Measurements from ENCODE around the gene WDFY1.

The WDFY1 gene

GRCh38 chr2:223937535-223937934, 7.6 kb downstream of the WDFY1 start:
- Histone ChIP-seq H3K9me3 (replicated peaks; ENCODE audit: low read length) (no peaks in the 10 kb centered on the region), H3K9ac (ENCODE audit: low read depth, low read length) (no peak overlapping the region), H3K36me3 (ENCODE audit: insufficient read depth, low read length) (no peaks in the 10 kb centered on the region), H3K4me3 (ENCODE audit: low read length) (no peak overlapping the region), H3K27me3 (ENCODE audit: control insufficient read depth, insufficient read depth, low read length) (no peaks in the 10 kb centered on the region), H3K4me1 (ENCODE audit: control insufficient read depth, insufficient read depth, low read length) (peaks cover 32% of the 10 kb centered on the region), H3K4me2 (ENCODE audit: low read length) (no peak overlapping the region)

GRCh38 chr2:223936862-223937326, 8.2 kb downstream of the WDFY1 start:
- H3K36me3 ChIP-seq (ENCODE audit: insufficient read depth, low read length) = no peaks in the 10 kb centered on the region
- no peaks in the 10 kb centered on the region for H3K27me3 ChIP-seq (ENCODE audit: control insufficient read depth, insufficient read depth, low read length)
- no peak overlapping the region for H3K4me2 ChIP-seq (ENCODE audit: low read length)
- H3K4me1 ChIP-seq (ENCODE audit: control insufficient read depth, insufficient read depth, low read length) = peaks cover 32% of the 10 kb centered on the region
- H3K4me3 ChIP-seq (ENCODE audit: low read length) = no peak overlapping the region
- no peak overlapping the region for H3K9ac ChIP-seq (ENCODE audit: low read depth, low read length)
- H3K9me3 ChIP-seq (replicated peaks; ENCODE audit: low read length) = no peaks in the 10 kb centered on the region

GRCh38 chr2:223935459-223936125, 9.5 kb downstream of the WDFY1 start:
- no peaks in the 10 kb centered on the region for H3K36me3 ChIP-seq (ENCODE audit: insufficient read depth, low read length)
- H3K9me3 ChIP-seq (replicated peaks; ENCODE audit: low read length) = no peaks in the 10 kb centered on the region
- H3K9ac ChIP-seq (ENCODE audit: low read depth, low read length) = no peak overlapping the region
- no peaks in the 10 kb centered on the region for H3K27me3 ChIP-seq (ENCODE audit: control insufficient read depth, insufficient read depth, low read length)
- peaks cover 31% of the 10 kb centered on the region for H3K4me1 ChIP-seq (ENCODE audit: control insufficient read depth, insufficient read depth, low read length)
- H3K4me2 ChIP-seq (ENCODE audit: low read length) = no peak overlapping the region
- H3K4me3 ChIP-seq (ENCODE audit: low read length) = no peak overlapping the region

DNA sequence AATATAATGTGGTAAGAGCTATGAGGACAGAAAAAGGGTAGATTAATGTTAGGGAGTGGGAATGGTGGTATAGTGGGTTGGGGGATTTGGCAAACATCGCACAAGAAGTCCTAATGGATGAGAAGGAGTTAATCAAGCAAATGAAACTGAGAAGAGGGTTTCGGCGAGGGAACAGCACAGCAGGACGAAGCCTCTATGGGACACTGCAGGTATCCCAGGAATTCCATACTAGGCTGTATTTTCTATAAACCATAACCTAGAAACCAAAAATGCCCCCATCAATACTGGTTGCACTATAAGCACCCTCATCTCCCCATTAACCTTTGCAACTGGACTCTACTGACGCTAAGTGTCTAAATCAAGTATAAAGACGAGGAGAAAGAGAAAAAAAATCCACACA, 10.3 kb downstream of the WDFY1 start:
- Histone ChIP-seq H3K4me2 (ENCODE audit: low read length) (no peak overlapping the region), H3K9me3 (replicated peaks; ENCODE audit: low read length) (no peaks in the 10 kb centered on the region), H3K9ac (ENCODE audit: low read depth, low read length) (no peak overlapping the region), H3K4me3 (ENCODE audit: low read length) (no peak overlapping the region), H3K4me1 (ENCODE audit: control insufficient read depth, insufficient read depth, low read length) (peaks cover 34% of the 10 kb centered on the region), H3K36me3 (ENCODE audit: insufficient read depth, low read length) (no peaks in the 10 kb centered on the region), H3K27me3 (ENCODE audit: control insufficient read depth, insufficient read depth, low read length) (no peaks in the 10 kb centered on the region)

- Histone ChIP-seq H3K9me3 (replicated peaks; ENCODE audit: low read length) (no peaks in the 10 kb centered on the region), H3K4me2 (ENCODE audit: low read length) (no peak overlapping the region), H3K36me3 (ENCODE audit: insufficient read depth, low read length) (no peaks in the 10 kb centered on the region), H3K4me3 (ENCODE audit: low read length) (no peak overlapping the region), H3K27me3 (ENCODE audit: control insufficient read depth, insufficient read depth, low read length) (no peaks in the 10 kb centered on the region), H3K9ac (ENCODE audit: low read depth, low read length) (no peak overlapping the region), H3K4me1 (ENCODE audit: control insufficient read depth, insufficient read depth, low read length) (peaks cover 34% of the 10 kb centered on the region)
These were observed 12.0 kb downstream of the WDFY1 start for GRCh38 chr2:223932816-223933800.

DNA sequence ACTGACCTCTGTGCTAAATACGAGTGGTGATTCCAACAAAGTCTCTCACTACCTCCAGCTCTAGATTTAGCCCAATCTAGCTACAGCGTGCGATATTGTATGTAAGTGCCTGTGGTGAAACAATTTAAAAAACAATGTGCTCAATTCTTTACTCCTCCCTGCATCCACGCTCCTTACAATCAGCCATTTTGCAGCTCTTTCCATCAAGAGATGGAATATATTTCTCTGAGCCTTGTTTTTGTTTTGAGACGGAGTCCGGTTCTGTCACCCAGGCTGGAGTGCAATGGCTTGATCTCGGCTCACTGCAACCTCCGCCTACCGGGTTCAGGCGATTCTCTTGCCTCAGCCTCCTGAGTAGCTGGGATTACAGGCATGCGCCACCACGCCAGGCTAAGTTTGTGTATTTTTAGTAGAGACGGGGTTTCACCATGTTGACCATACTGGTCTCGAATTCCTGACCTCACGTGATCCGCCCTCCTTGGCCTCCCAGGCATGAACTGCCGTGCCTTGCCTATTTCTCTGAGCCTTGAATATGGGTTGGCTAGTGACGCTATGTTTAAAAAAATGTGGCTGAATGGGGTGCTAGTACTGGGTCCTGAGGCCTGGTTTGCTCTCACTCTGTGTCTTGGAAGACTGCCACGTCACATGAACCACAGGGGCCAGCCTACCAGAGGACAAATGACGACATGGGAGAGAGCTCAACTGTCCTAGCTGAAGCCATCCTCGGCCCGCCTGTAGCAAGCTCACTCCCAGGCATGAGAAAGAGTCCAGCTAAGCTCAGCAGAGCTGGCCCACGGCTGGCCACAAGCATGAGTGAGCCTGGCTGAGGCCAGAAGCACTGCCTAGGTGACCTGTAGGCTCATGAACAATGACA, 14.8 kb downstream of the WDFY1 start:
- no peak overlapping the region for H3K9ac ChIP-seq (ENCODE audit: low read depth, low read length)
- no peak overlapping the region for H3K4me2 ChIP-seq (ENCODE audit: low read length)
- peaks cover 25% of the 10 kb centered on the region for H3K4me1 ChIP-seq (ENCODE audit: control insufficient read depth, insufficient read depth, low read length)
- no peaks in the 10 kb centered on the region for H3K36me3 ChIP-seq (ENCODE audit: insufficient read depth, low read length)
- no peak overlapping the region for H3K4me3 ChIP-seq (ENCODE audit: low read length)
- no peaks in the 10 kb centered on the region for H3K27me3 ChIP-seq (ENCODE audit: control insufficient read depth, insufficient read depth, low read length)
- H3K9me3 ChIP-seq (replicated peaks; ENCODE audit: low read length) = no peaks in the 10 kb centered on the region

DNA sequence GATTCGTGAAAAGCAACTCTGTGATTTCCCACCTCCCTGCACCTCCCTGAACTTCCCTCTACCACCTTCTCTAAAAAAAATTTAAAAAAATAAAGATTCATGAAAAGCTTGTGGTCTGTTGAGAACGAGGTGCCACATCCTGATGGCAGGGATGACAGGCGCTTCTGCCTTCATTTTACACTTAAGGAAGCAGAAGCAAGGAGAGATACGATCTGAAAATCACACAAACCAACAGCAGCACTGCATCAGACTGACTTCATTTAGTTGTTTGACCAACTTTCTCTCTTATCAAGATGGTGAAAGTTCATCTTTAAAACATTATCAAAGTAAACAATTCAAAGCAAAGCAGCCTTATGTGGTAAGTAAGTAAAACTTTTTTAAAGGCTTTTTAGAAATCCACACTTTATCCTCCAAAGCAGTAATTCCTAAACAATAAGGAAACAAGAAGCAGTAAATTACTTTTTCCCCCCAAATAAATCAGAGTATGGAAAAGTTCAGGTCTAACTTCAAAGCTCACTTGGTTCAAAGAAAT, 15.5 kb downstream of the WDFY1 start:
- Histone ChIP-seq H3K9ac (ENCODE audit: low read depth, low read length) (no peak overlapping the region), H3K9me3 (replicated peaks; ENCODE audit: low read length) (no peaks in the 10 kb centered on the region), H3K36me3 (ENCODE audit: insufficient read depth, low read length) (no peaks in the 10 kb centered on the region), H3K4me2 (ENCODE audit: low read length) (no peak overlapping the region), H3K27me3 (ENCODE audit: control insufficient read depth, insufficient read depth, low read length) (no peaks in the 10 kb centered on the region), H3K4me1 (ENCODE audit: control insufficient read depth, insufficient read depth, low read length) (peaks cover 28% of the 10 kb centered on the region), H3K4me3 (ENCODE audit: low read length) (no peak overlapping the region)

DNA sequence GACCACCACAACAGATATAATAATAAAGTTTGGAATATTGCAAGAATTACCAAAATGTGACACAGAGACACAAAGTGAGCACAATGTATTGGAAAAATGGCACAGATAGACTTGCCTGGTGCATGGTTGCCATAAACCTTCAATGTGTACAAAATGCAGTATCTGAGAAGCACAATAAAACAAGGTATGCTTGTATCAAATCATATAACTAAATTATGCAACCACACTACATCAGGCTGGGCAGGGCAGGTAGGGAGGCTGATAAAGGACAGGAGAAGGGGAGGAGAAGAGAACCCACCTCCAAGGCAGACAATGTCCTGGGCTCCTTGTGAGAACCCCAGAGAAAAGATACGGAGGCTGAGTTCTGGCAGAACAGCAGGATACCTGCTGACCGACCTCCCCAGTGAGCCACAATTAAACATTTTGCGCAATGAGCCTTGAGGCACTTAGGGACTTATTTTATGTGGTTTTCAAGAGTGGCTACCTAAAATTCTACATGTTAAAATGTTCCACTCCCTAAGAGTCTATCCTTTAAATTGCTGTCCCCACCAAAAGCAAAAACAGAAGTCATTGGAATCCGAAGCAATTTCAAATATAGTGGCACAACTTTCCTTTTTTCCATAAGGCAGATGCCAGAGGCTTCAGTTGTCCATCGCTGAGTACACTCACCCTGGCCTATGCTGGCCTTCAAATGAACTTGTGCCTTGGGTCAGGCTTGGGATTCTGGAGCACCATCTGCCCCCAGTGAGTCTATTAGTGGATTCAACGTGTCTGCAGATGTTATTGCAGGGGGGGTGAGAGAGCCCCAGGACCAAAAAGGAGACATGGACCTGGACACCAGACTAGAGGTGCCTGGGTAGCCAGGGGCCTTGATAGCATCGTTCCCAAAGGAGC, 16.8 kb downstream of the WDFY1 start:
- no peaks in the 10 kb centered on the region for H3K9me3 ChIP-seq (replicated peaks; ENCODE audit: low read length)
- no peaks in the 10 kb centered on the region for H3K36me3 ChIP-seq (ENCODE audit: insufficient read depth, low read length)
- no peak overlapping the region for H3K4me2 ChIP-seq (ENCODE audit: low read length)
- peaks cover 25% of the 10 kb centered on the region for H3K4me1 ChIP-seq (ENCODE audit: control insufficient read depth, insufficient read depth, low read length)
- no peak overlapping the region for H3K9ac ChIP-seq (ENCODE audit: low read depth, low read length)
- H3K27me3 ChIP-seq (ENCODE audit: control insufficient read depth, insufficient read depth, low read length) = no peaks in the 10 kb centered on the region
- H3K4me3 ChIP-seq (ENCODE audit: low read length) = no peak overlapping the region

GRCh38 chr2:223925106-223925505, 20.0 kb downstream of the WDFY1 start:
- peaks cover 32% of the 10 kb centered on the region for H3K4me1 ChIP-seq (ENCODE audit: control insufficient read depth, insufficient read depth, low read length)
- no peak overlapping the region for H3K9ac ChIP-seq (ENCODE audit: low read depth, low read length)
- no peaks in the 10 kb centered on the region for H3K27me3 ChIP-seq (ENCODE audit: control insufficient read depth, insufficient read depth, low read length)
- H3K4me2 ChIP-seq (ENCODE audit: low read length) = no peak overlapping the region
- no peaks in the 10 kb centered on the region for H3K9me3 ChIP-seq (replicated peaks; ENCODE audit: low read length)
- no peak overlapping the region for H3K4me3 ChIP-seq (ENCODE audit: low read length)
- H3K36me3 ChIP-seq (ENCODE audit: insufficient read depth, low read length) = peaks cover 9% of the 10 kb centered on the region

DNA sequence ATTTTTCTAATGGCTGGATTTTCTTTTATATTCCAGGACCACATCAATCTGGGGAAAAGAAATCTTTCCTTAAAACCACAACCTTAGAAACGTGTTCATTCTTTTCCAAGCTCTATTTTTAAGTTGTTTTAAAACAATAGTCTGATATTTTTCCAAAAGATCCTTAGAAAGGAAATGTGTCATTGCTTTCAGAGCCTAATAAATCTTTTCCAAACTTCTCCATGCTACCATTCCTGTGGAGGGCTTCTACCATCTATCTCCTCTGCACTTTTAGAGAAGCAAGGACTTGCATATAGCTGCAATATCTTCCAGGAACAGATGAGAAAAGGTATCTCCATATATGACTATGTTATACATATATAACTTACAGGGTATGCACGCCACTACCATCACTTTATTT, 21.2 kb downstream of the WDFY1 start:
- H3K4me1 ChIP-seq (ENCODE audit: control insufficient read depth, insufficient read depth, low read length) = peaks cover 32% of the 10 kb centered on the region
- no peak overlapping the region for H3K9ac ChIP-seq (ENCODE audit: low read depth, low read length)
- no peaks in the 10 kb centered on the region for H3K9me3 ChIP-seq (replicated peaks; ENCODE audit: low read length)
- no peak overlapping the region for H3K4me3 ChIP-seq (ENCODE audit: low read length)
- H3K4me2 ChIP-seq (ENCODE audit: low read length) = no peak overlapping the region
- no peaks in the 10 kb centered on the region for H3K27me3 ChIP-seq (ENCODE audit: control insufficient read depth, insufficient read depth, low read length)
- H3K36me3 ChIP-seq (ENCODE audit: insufficient read depth, low read length) = peaks cover 15% of the 10 kb centered on the region
